HepG2 (cell line): Measurements from ENCODE around the gene POFUT1. TPM values are rescaled to one million over a fixed set of nuclear protein-coding genes. Genes with fewer than 3 reads are reported as not detected.

Experiments
- ELF4 ChIP-seq: sonication (generic); formaldehyde crosslinking; IDR thresholded peaks from 2 replicates; pipeline ENCODE4 v1.5.0; 2020; ENCODE audit warnings: missing genetic modification reagents, mild to moderate bottlenecking, moderate library complexity, borderline replicate concordance
- NCOR1 ChIP-seq: fragments of 200-600 bp; sonication (generic); IDR thresholded peaks from 2 replicates; pipeline ENCODE4 v1.7.0; 2017; ENCODE audit warnings: antibody characterized with exemption, low read length, borderline replicate concordance
- NR2F6 ChIP-seq, 2 experiments: IDR thresholded peaks; 2 replicates each; pipeline ENCODE4 v1.6.1; 2016; ENCODE audit warnings: antibody characterized with exemption in 1 of 2, mild to moderate bottlenecking in 1 of 2
- PHF20 ChIP-seq: sonication (generic); formaldehyde crosslinking; IDR thresholded peaks from 2 replicates; pipeline ENCODE4 v1.5.0; 2020; ENCODE audit warnings: mild to moderate bottlenecking, missing genetic modification reagents
- STAG1 ChIP-seq: sonication (generic); formaldehyde crosslinking; IDR thresholded peaks from 2 replicates; pipeline ENCODE4 v1.4.0; 2020; ENCODE audit warnings: missing genetic modification reagents
- UBTF ChIP-seq: sonication (generic); formaldehyde crosslinking; IDR thresholded peaks from 2 replicates; pipeline ENCODE4 v1.4.0; 2020; ENCODE audit warnings: mild to moderate bottlenecking, missing genetic modification reagents
- YEATS2 ChIP-seq: sonication (generic); formaldehyde crosslinking; IDR thresholded peaks from 2 replicates; pipeline ENCODE4 v1.4.0; 2020; ENCODE audit warnings: missing genetic modification reagents, borderline replicate concordance
- ZNF101 ChIP-seq: sonication (generic); formaldehyde crosslinking; IDR thresholded peaks from 2 replicates; pipeline ENCODE4 v1.4.0; 2020; ENCODE audit warnings: mild to moderate bottlenecking, low read depth, missing genetic modification reagents, borderline replicate concordance
- ZNF407 ChIP-seq: sonication (generic); formaldehyde crosslinking; IDR thresholded peaks from one replicate; pipeline ENCODE4 v1.5.1; 2020; ENCODE audit warnings: mild to moderate bottlenecking, missing genetic modification reagents; ENCODE audit errors: not compliant biosample characterization
- ZNF619 ChIP-seq: sonication (generic); formaldehyde crosslinking; IDR thresholded peaks from 2 replicates; pipeline ENCODE4 v1.4.0; 2020; ENCODE audit warnings: mild to moderate bottlenecking, missing genetic modification reagents
- polyA plus RNA-seq, 8 experiments: library from polyadenylated mRNA; depleted of rRNA in 3 of 8; stranded (reverse) in 7 of 8; unstranded in 1 of 8; fragments of >200 nt; fragmentation: Illumina TruSeq in 4 of 8; extraction: Trizol in 4 of 8; gene quantifications; 2 replicates each; pipeline versions ENCODE4 v1.2.1 to v1.2.3, GENCODE V29; 2011 to 2016; ENCODE audit warnings: low read depth in 4 of 8, missing spikeins in 1 of 8, mixed read lengths in 1 of 8; ENCODE audit not compliant: insufficient read depth in 1 of 8
- total RNA-seq, 5 experiments: library from RNA; depleted of rRNA; stranded (reverse); fragments of >200 nt; fragmentation: Illumina TruSeq; extraction: Trizol; gene quantifications; 2 replicates each; pipeline ENCODE4 v1.2.3, GENCODE V29; 2016; ENCODE audit warnings: low read depth in 1 of 5
- TF ChIP-seq, protein P1 (sequence below): sonication (generic); formaldehyde crosslinking; IDR thresholded peaks from 2 replicates; pipeline ENCODE4 v1.4.0; 2020; ENCODE audit warnings: missing genetic modification reagents
- TF ChIP-seq, protein P2 (sequence below): sonication (generic); formaldehyde crosslinking; IDR thresholded peaks from 2 replicates; pipeline ENCODE4 v1.4.0; 2020; ENCODE audit warnings: missing genetic modification reagents
- TF ChIP-seq, protein P3 (sequence below): sonication (generic); formaldehyde crosslinking; IDR thresholded peaks from 2 replicates; pipeline ENCODE4 v1.9.0; 2021; ENCODE audit warnings: missing genetic modification reagents, borderline replicate concordance

The POFUT1 gene
- total and polyA plus RNA-seq, 2 of the 13 experiments (the other 11 are each of a cell fraction or from before 2014, with no cell fraction given): 35.5 to 58.3 TPM

GRCh38 chr20:32207626-32208498 is at the start of gene POFUT1, which contains the start of gene PLAGL2 (continued):
- peak; percentile 82 for TF ChIP-seq UBTF (CRISPR knock-in tag)
- TF ChIP-seq, protein P1, sequence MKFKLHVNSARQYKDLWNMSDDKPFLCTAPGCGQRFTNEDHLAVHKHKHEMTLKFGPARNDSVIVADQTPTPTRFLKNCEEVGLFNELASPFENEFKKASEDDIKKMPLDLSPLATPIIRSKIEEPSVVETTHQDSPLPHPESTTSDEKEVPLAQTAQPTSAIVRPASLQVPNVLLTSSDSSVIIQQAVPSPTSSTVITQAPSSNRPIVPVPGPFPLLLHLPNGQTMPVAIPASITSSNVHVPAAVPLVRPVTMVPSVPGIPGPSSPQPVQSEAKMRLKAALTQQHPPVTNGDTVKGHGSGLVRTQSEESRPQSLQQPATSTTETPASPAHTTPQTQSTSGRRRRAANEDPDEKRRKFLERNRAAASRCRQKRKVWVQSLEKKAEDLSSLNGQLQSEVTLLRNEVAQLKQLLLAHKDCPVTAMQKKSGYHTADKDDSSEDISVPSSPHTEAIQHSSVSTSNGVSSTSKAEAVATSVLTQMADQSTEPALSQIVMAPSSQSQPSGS (CRISPR knock-in tag): peak; percentile 65; the same call in 1 of the 2 replicates
- TF ChIP-seq PHF20 (CRISPR knock-in tag): peak; percentile 88
- TF ChIP-seq NR2F6 (IDR thresholded peaks at IDR 0.05): peak; percentile 43
- TF ChIP-seq NR2F6 (CRISPR knock-in tag; IDR thresholded peaks at IDR 0.05): 0 out of 2 replicates have a peak, but pooled peaks have one; percentile 19
- TF ChIP-seq YEATS2 (CRISPR knock-in tag): peak; percentile 80; the same call in 1 of the 2 replicates
- TF ChIP-seq, protein P2, sequence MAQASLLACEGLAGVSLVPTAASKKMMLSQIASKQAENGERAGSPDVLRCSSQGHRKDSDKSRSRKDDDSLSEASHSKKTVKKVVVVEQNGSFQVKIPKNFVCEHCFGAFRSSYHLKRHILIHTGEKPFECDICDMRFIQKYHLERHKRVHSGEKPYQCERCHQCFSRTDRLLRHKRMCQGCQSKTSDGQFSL (CRISPR knock-in tag): peak; percentile 74; the same call in 1 of the 2 replicates
- TF ChIP-seq, protein P3, sequence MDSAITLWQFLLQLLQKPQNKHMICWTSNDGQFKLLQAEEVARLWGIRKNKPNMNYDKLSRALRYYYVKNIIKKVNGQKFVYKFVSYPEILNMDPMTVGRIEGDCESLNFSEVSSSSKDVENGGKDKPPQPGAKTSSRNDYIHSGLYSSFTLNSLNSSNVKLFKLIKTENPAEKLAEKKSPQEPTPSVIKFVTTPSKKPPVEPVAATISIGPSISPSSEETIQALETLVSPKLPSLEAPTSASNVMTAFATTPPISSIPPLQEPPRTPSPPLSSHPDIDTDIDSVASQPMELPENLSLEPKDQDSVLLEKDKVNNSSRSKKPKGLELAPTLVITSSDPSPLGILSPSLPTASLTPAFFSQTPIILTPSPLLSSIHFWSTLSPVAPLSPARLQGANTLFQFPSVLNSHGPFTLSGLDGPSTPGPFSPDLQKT (CRISPR knock-in tag): peak; percentile 91; the same call in 1 of the 2 replicates
- peak; percentile 96 for TF ChIP-seq ZNF619 (CRISPR knock-in tag)
- peak; percentile 56; the same call in 1 of the 2 replicates for TF ChIP-seq NCOR1
- TF ChIP-seq ZNF101 (CRISPR knock-in tag): no peak
- TF ChIP-seq STAG1: peak; percentile 66
- no peak; the same call in 1 of the 2 replicates for TF ChIP-seq ELF4
- peak; percentile 37 for TF ChIP-seq ZNF407 (CRISPR knock-in tag)
